OCI-M2 (cell line): ENCODE data around the gene MUSTN1.

Experiments used
- DNase-seq: peaks from one replicate; lab custom pipeline; 2025; ENCODE audit not compliant: unreplicated experiment; lab: John Stamatoyannopoulos, UW

Gene MUSTN1

DNA sequence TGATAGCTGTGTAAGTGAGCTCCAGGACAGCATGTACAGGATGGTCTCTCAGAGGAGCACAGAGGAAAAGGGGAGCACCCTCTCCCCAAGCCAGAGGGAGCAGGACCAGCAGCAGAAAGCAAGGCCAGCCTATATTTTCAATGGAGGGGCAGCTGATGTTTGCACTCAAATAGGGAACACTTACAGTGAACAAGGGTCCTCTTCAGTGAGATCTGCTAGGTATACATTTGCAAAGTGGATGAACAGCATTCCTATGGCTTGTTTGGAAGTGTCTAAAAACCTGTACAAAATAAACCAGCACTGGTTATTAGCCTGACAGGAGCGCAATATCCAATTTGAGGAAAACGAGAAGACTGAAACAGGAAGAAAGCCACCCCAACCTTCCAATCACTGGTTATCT is 17.6 kb upstream of the MUSTN1 start:
- no peak for DNase-seq

- DNase-seq = peak; percentile 20
These were observed 16.5 kb upstream of the MUSTN1 start for GRCh38 chr3:52851348-52851747.

GRCh38 chr3:52849656-52850055 is 14.8 kb upstream of the MUSTN1 start:
- no peak for DNase-seq

DNA sequence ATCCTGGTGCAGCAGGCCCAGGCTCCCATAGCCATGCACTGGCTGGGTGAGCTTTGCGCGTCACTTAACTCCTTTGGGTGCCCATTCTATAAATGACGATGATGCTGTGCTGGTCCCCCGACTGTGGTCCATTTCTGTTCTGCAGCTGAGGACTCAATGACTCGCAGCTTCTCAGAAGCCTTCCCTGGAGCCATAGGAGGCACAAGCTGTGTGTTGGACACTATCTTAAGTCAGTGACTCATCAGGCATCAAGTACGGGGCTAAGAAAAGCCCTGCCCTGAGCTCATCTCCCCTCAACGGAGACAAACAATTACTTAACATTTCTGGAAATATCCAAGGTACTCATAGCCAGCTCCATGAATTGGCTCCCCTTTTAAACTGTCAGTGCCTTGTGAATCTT is 13.8 kb upstream of the MUSTN1 start:
- DNase-seq = no peak

DNA sequence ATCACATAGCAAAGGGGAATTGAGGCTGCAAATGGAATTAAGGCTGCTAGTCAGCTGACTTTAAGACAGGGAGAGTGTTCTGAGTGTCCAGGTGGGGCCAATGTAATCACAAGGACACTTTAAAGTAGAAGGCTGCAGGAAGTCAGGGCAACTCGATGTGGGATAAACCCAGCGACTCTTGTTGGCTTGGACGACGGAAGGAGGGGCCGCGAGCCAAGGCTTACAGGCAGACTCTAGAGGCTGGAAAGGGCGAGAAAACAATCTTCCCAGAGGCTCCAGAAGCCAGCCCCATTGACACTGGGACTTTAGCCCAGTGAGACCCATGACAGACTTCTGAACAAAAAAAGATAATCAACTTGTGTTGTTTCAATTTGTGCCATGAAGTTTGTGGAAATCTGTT is 12.9 kb upstream of the MUSTN1 start:
- DNase-seq = no peak

- DNase-seq = no peak
These were observed 12.4 kb upstream of the MUSTN1 start for GRCh38 chr3:52847241-52847640.

- DNase-seq = no peak
These were observed 11.7 kb upstream of the MUSTN1 start for GRCh38 chr3:52846432-52846965.

- no peak for DNase-seq
These were observed 11.0 kb upstream of the MUSTN1 start for GRCh38 chr3:52845691-52846431.

DNA sequence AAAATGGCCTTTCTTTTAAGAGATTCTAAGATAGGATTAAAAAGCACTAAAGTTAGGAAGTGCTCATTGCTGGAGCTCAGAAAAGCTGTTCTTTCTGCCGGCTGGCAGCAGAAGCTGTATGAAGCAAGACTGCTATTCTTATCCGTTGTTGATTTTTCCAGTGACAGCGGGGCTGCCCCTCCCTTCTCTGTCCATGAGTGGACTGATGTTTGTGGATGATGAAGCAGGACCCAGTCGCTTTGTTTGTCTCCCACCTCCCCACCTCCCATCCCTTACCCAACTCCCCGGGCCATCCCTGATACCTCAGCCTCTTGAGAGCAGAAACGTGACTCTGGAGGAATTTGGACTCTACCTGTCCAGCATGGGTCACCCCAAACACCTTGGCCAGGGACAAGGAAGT is 10.3 kb upstream of the MUSTN1 start:
- no peak for DNase-seq

DNA sequence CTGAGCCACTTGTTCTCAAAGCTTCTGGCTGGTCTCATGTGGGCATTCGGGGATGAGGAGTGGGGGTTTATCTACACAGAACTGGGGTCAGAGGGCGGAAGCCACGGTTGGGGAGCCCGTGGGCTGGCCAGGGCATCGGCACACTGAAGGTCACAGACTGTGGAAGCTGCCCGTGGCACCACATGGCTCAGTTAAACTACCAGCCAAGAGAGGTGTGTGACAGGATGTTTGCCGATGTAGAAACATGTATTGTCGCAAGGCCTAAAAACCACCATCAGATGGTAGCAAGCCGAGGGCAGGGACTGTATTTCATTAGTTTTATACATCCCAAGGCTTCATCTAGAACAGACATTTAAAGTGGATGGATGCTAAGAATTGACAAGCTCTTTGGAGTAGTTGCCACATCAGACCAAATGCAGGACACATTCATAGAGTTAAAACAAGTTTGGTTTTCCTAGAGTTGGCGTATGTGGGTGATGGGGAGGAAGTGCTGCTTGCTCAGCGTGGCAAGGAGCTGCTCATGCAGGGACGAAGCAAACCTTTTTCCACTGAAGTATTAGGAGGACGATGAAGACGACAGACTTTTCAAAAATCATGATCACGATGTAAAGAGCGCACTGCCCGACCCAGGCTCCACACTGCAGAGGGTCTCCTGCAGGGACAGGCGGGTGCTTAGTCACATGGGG is 9.6 kb upstream of the MUSTN1 start:
- DNase-seq = no peak

GRCh38 chr3:52843881-52844280 is 9.1 kb upstream of the MUSTN1 start:
- no peak for DNase-seq

DNA sequence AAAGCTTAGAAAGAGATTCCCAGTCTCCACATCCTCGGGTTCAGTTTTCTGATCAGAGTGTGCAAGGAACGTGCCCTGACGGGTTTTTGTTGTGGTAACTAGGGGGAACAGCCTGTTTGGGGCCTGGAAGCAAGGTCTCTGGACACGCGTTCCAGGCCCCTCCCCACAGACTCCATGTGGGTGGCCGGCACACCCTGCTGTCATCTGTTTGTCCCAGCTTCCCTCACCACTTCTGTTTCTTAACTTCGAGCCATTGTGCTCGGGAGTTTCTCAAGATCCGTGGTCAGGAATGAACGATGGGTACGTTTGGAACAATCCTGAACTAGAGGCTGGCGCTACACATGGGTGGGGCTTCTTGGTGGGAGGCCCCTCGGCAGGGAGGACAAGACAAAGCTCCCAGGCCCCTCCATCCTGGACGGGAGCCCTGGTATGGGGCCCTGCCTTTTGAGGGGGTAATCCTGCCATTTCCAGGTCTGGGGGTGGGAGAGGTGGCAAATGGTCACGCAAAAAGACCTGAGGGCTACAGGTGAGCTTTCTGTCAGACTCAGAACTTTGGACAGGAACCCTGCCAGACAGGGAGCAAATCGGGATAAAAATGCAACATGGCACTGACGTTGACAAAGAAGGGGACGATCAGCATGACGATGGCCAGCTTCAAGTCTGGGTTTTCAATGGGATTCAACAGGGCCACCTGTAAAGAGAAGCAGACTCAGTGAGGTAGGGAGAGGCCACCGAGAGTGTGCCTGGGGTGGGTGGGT is 8.5 kb upstream of the MUSTN1 start:
- no peak for DNase-seq

DNA sequence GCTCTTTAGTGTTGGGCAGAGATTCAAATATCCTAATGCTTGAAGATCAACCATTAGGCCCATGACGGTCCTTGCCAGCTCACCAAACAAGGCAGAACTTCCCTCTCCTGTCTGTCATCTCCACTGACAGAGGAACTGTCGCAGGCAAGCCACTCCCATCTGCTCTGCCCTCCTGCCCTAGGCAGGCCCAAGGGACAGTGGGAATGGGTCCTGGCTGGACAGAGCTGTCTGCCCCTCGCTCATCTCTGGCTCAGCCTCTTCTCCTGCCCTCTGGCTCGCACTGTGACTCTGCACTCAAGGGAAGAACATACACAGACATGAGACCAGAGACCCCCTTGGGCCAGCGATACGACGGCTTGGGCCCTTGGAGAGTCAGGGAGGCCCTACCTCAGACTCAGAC is 7.6 kb upstream of the MUSTN1 start:
- DNase-seq = no peak

DNA sequence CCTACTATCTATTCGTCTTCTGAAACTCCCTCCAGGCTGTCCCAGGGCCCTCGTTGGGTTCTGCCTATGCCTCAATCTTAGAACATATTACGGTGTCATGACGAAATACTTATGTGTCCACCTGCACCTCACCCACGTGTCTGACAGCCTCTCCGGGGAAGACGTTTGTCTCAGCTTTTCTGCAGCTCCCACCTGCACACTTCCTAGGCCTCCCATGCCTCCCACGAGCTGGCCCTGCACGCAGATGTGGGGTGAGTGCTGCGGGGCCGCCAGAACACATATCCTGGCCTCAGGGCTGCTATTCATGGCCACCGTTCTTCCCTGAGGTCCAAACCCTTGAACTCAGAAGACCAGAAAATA is 7.1 kb upstream of the MUSTN1 start:
- no peak for DNase-seq

DNA sequence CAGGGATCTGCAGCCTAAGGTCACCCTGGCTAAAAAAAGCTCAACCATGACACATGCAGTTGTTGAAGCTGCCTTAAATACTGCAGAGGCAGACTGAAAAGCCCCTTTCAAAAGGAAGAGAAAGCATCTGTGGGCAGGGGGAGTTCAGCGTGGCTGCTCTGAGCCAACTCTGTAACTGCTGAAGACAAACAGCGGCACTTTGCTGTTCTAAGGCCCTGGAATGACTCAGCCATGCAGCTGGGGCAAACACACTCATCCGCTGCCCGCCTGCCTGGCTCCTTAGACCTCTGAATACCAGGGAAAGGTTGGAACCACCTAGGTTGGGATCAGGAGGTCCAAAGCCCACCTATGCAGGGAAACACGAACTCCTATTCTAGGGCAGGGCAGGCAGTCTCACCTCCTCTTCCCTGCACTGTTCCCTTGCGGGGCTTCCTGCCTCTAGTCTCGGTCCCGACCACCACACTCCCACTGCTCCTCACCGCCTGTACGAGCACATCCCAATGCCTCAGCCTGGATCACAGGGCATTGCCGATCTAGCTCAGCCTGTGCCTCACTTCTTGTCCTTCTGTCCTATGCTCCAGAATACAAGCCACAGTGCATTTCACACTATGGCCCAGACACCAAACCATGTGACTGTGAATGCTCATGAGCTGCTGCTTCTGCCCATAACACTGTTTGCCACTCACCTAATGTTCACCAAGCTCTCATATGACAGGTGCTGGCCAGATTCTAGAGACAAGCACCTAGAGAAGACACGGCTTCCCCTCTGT is 6.6 kb upstream of the MUSTN1 start:
- no peak for DNase-seq

DNA sequence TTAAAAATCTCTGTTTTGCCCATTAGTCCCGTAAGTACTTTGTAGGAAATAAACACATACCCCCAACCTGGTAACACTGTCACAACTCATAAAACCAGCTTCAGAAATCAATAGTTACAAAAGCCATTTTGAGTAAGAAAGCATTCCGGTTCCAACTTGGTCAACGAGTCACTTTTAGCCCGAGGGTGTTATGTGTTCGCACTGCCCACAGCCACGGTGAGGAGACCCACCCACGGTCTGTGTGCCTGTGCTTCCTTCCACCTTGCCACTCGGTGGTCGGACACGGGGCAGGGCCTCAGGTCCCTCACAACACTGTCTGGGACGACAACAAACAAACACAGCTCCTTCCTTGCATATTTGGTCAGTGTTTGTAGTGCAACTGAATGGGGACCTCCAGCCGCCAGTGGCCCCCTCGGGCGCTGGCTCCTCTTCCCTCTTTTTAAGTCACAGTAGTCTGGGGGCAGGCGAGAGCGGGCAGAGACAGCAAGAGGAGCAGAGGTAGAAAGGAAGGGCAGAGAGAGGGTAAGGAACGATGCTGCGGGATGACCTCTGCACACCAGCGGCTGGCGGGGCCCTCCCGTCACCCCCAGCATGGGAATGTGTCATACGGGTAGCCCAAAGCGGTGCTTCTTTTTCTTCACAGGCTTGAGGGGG is 5.2 kb upstream of the MUSTN1 start:
- DNase-seq = no peak

- DNase-seq = no peak
These were observed 4.4 kb upstream of the MUSTN1 start for GRCh38 chr3:52839268-52839575.

- no peak for DNase-seq
These were observed 3.9 kb upstream of the MUSTN1 start for GRCh38 chr3:52838561-52839267.

GRCh38 chr3:52836986-52837385 is 2.2 kb upstream of the MUSTN1 start:
- no peak for DNase-seq

- DNase-seq = no peak
These were observed 1.6 kb upstream of the MUSTN1 start for GRCh38 chr3:52836471-52836845.
